GM19395 (cell line): ENCODE results near the gene KIAA0753.
A peak's percentile ranks its signal among the peaks of the same experiment; 100 is the strongest.

Experiments
- ATAC-seq: cut with Tn5 transposase; IDR thresholded peaks from one replicate; pipeline ENCODE4 v1.9.1; 2021; ENCODE audit warnings: mild to moderate bottlenecking, moderate library complexity; ENCODE audit not compliant: unreplicated experiment

Gene KIAA0753

DNA sequence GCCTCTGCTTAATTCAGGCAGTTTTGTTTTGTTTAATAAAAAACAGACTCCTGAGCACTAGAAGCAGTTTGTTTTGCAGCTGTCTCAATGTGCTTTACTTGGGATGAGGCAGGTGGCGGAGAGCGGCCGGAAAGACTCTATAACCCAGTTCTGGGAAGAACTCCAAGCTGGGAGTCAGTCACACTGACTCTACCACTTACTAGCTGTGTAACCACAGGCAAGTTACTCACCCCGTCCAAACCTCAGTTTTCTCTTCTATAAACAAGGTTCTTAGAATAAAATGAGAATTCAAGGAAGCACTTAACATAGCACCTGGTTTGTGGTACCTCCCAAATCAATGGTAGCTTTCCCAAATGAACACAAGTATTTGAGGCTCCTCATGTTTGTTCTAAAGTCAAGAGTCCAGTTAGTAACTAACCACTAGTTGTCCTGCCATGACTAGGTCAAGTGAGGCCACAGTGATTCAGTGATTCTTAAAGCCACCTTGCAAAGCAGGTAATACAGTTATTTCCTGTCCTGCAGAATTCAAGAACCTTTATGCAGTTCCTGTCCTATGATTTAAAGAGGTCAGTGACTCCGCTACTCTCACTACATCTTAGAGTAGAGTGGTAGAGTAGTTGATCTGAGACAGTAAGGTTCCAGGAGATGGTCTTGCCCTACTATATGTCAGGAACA lies 3.1 kb upstream of the KIAA0753 start:
- no peak for ATAC-seq

DNA sequence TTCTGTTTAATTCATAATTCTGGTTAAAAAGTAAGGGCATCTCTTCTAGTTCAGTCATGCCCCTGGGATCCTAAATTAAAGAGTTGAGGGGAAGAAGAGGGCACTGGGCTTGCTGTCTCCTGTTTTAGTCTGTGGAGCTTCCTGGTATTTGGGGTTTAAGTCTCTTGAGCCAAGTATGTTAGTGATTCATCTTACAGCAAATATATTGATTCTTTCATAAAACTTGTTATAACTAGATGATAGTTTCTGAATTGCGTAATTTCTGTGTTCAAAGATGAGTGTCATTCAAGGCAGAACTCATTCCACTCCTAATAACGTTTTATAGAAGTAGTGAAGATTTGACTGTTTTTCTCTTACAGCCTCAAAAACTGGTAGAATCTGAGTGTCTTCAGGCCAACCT lies 2.1 kb upstream of the KIAA0753 start:
- ATAC-seq: no peak

DNA sequence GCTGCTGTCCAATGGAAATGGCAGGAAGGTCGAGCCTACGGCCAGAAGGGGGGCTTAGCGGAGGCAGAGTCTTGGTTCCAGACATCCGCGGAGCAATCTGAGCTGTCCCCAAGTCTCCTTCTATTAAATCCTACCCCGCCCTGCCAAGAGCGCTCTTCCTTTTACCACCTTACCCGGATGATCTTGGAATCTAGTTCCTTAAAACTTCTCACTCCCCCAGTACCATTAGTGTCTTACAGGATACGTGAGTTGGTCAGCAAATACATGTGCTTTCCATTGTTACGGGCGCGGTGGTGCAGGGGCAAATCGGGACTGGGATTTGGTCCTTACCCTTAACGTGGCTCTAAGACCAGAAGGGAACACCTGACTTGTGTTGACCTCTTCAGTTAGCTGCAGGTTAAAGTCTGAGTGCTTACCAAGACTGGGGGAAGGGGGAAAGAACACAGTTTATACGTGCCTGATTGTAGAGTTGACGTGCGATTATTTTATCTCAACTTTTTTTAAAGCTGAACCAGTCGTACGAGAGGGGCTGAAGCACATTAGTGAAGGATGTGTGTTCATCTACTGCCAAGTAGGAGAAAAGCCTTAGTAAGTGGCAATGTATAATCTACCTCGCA lies 844 bp upstream of the KIAA0753 start:
- no peak for ATAC-seq

DNA sequence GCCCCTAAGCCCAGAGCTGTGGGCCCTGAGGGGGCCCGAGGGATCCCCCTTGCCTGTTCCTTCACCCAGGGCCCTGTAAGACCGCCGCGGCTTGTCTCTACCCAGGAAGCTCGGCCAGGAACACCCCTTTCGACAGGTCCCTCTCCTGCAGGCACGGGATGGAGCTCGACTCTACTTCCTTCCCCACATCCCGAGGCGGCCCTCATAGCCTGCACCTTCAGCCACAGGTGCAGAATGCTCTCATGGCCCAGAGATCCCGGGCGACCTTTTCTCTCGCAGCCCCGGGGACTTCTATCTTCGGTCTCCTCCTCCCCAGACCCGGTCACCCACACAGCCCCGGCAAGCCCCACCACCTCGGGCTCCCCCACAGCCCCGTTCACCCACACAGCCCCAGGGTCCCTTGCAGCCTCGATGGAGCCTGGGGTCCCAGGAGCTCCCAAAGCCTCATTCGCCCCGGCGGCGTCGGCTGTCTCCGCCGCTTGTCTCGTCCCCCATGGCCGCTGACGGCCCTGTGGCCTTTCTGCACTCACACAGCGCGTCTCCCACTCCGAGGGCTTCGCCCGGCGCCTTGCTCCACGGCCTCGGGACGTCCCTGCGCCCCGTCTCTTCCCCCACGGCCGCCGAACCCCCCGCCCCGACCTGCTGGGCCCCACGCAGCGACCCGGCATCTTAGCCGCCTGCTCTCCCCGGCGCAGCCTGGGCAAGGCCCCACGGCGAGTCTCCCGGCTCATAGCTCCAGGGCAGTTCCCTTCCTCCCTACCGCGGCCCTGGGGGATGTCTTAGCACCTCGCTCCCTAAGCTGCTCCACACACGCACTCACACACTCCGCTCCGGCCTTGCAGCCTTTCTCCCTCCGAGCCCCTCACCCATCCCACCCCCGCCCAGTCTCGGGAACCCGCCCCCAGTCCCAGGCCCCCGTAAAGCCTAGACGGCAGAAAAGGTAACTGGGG lies 650 bp downstream of the KIAA0753 start:
- ATAC-seq: peak; percentile 11

DNA sequence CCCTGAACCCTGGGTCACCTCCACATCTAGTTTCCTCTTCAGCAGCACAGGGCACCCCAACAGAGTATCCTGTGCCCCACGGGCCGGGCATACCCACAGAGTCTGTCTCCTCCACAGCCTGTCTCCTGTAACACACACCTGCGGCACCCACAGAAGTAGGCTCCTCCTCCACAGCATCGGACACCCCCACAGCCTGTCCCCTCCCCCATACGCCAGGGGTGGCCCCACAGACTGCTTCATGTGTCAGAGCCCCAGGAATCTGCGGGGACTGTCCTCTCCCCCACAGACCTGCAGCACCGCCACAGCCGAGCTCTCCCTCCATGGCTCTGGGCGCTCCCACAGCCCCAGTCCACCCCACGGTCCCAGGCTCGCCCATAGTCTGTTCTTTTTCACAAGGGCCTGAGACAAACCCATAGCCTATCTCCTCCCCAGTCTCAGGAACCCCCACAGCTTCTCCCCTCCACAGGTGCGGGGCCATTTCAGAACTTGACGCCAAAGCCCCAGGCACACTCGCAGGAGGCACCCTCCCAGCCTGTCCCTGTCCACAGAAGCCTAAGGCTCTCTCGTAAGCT lies 1.4 kb downstream of the KIAA0753 start:
- no peak for ATAC-seq

DNA sequence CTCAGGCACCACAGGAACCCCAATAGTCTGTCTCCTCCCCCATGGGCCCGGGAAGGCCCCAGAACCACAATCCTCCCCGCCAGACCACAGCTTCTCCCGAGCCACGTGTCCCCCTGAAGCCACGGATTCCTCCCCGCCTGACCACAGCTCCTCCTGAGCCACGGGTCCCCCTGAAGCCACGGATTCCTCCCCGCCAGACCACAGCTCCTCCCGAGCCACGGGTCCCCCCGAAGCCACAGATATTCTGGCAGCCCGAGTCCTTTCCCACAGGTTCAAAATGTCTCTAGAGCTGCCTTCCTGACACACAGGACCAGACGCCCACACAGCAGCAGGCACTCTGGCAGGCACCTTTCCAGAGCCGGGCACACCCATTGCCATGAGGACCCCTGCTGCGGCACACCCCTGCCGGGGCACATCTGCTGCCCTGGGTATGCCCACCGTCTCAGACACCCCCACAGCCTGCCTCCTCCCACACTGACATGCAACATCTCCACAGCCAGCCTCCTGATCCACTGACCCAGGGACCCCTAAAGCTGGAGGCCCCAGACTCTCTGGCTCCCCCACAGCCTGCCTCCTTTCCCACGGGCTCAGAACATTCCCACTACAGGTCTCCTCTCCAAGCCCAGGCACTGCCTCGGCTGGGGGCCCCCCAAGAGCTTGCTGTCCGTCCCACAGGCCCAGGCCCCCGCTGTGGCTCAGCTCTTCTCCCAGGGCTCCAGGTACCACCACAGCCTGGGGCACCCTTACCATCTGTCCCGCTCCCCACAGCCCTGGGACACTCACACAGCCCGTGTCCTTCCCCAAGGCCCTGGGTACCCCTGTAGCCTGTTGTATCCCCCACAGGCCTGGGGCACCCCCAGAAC lies 2.2 kb downstream of the KIAA0753 start:
- no peak for ATAC-seq

DNA sequence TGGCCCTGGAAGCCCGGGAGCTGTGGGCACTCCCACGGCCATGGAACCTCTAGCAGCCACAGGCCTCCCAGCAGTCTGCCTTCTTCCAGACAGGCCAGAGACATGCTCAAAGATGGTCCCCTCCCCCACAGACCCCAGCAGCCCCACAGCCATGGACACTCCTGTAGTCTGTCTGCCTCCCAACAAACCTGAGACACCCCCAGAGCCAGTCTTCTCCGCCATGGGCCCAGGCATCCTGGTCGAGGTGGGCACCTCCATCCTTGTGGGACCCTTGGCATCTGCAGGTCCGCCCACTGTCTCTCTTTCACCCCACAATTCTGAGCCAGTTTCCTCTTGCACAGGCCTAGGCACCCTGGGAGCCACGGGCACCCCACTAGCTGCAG lies 3.1 kb downstream of the KIAA0753 start:
- ATAC-seq: no peak

DNA sequence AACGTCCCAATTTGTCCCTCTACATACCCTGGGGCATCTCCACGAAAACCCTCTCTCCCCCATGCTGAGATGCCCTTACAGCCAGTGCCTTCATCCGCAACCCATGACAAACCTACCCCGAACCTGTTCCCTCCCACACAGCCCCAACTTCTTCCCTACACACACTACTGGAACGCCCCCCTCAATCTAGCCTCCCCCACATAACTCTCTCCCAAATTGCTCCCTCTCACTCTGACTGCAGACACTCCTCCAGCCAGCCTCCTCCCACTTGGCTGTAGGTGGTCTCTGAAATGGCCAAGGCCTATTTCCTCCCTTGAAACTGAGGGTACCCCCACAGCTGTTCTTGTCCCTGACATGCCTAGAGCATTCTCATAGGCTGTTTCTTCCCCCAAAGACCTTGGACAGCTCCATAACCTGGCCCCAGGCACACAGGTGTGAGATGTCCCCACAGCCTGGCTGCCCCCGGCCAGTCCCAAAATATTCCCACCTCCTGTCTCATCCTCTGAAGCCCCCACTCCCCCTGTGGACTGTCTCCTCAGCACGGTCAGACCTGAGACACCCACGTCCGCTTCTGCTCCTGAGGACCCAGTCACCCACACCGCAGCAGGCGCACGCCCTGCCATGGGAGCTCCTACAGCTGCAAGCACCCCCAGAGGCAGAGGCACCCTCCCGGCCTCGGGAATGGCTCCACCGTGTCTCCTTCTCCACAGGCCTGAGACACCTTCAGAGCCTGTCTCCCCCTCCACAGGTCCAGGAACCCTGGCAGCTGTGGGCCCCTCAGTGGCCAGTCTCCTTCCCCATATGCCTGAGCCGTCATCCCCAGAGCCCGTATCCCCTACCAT lies 3.7 kb downstream of the KIAA0753 start:
- ATAC-seq: no peak

DNA sequence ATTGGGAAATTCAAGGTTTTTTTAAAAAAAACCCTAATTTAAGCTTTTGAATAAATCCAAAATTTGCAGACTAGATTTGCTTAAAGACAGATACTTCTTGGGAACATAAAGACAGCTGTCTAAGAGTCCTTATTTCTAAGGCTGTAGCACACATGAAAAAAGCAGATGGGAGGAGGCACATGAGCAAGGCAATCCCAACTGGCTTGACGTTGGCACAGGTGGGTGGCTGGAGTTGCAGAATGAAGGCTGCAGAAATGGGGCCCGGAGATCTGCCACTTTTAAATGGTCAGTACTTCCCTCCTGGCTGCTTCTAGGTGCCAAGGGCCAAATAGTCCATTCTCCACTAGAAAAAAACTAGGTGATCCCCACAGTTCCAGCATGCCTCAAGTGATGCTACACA lies 4.4 kb downstream of the KIAA0753 start:
- ATAC-seq: no peak

DNA sequence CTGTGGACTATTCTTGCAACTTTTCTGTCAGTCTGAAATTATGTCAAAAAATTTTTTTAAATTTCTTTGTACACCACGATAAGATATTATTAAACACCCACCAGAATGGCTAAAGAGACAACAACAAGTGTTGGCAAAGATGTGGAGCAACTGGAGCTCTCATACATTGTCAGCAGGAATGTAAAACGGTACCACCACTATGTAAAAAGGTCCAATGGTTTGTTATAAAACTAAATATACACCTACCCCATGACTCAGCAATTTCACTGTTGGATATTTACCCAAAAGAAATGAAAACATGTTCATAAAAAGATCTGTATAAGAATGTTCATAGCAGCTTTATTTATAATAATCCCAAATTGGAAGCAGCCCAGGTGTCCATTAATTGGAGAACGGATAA lies 7.2 kb downstream of the KIAA0753 start:
- ATAC-seq: no peak

DNA sequence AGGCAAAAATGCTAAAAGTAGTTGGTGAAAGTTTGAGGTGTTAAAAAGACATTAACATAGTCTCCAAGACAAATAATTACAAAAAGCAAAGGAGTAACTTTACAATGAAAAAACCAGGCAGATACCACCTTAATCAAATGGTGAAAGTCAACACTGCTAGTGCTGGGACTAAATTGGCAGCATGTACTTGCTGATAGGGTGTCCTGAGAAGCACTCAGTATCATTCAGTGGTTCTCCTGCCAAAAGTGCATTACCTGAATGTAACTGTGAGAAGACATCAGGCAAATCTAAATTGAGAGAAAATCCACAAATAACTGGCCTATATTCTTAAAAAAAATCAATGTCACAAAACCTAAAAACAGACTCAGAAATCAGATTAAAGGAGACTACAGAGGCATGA lies 8.0 kb downstream of the KIAA0753 start:
- ATAC-seq: no peak

DNA sequence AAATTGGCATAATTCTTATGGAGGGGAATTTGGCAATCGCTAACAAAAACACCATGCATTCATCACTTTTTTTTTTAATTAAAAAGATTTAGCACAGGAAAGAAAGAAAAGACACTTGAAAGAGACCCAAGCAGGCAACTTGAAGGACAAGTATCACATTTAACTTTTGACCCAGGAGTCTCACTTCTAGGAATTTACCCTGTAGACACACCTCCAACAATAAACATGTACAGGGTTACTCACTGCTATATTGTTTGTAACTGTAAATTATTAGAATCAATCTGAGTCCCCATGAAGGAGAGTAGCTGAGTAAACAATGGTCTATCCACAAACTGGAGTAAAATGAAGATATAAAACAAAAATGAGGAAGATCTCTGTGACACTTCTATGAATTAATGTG lies 10.1 kb downstream of the KIAA0753 start:
- no peak for ATAC-seq

DNA sequence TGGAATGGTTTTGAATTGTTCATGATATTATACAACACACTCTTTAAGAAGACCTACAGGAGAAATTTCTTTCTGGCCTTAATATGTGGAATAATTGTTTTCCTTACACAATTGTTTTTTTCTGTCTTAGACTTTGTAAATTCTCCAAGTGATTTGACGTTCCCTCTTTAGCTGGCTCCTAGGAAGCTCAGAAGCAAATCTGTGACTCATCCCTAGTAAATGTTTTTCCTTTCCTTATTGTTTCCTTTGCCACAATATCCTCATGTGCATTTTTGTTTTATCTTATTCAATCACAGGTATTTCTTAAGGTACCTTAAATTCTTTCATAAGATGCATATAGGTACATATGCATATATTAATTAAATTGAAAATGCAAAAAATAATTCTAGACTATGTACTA lies 13.5 kb downstream of the KIAA0753 start:
- ATAC-seq: no peak

DNA sequence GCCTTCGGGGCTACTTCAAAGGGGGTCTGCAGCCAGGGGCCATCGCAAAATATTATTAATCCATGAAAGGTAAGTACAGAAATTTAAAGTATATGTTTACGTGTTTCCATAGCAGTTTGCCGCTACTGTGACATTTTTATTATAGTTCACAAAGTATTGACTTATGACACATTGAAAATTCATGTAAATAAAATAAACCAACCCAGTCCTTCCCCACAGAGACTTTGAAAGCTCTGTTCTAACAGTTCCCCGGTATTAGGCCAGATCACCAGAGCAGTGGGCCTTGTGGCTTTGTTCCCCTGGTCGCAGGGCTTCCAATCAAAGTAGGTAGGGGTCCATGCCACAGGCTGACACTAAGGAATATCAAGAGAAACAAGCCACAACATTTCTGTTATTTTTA lies 13.9 kb downstream of the KIAA0753 start:
- no peak for ATAC-seq

DNA sequence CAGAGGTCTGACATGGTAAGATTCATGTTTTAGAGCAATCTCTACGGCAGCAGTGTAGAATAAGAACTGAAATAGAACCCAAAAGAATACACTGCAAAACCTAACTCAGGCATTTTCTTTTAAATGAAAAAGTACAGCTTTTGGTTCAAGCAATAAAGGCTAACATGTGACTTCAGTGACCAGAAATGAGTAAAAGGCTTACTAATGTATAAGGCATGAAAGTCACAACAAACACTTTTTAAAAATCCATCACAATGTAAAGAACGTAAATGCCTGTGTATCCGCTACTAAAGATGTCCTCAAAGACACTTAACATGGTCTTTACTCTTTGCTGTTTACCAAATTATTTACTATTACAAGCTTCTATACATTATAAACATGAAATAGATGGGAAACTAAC lies 16.6 kb downstream of the KIAA0753 start:
- ATAC-seq: no peak

DNA sequence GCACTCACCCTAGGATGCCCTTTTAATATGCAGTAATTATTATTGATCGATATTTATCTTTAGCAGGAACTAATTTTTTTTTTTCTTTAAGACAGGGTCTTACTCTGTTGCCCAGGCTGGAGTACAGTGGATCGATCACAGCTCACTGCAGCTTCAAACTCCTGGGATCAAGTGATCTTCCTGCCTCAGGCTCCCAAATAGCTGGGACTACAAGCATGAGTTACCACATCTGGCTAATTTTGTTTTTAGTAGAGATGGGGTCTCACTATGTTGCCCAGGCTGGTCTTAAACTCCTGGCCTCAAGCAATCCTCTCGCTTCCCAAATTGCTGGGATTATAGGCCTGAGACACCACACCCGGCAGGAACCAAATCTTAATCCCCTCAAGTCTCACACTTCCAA lies 29.3 kb downstream of the KIAA0753 start:
- ATAC-seq: no peak

DNA sequence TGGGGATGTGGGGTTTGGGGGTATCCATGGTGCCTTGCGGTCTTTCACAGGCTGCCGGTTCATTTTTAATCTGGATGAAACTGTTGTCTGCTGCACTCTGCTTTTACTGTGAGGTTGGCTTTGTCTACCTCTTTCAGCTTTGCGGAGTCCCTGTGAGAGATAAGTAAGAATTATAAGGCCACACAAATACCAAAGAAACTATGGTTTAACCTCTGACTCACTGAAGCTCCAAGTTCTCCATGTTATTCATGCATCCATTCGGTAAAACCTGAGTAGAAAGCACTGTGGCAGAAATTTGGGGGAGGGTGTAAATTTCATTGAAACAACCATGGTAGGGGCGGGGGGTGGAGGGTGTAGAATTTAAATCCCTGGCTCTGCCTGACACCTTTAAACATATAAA lies 30.5 kb downstream of the KIAA0753 start:
- ATAC-seq: no peak

DNA sequence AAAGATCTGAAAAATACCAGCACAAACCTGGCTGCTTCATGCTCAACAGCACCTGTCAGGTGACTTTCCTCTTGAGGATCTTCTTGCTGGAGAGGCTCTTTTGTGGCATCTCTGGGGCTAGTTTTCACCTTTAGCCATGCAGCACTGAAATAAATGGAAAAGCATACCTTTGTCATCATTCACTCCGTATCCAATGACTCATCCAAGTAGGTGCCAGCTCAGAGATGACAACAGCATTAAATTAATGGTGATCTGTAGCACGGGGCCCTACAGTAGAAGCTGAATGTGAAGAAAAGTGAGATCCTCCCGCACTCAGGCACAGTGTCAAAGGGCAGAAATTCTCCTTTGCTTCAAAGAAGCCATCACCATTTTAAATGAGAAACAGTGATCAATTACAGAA lies 32.2 kb downstream of the KIAA0753 start:
- no peak for ATAC-seq

DNA sequence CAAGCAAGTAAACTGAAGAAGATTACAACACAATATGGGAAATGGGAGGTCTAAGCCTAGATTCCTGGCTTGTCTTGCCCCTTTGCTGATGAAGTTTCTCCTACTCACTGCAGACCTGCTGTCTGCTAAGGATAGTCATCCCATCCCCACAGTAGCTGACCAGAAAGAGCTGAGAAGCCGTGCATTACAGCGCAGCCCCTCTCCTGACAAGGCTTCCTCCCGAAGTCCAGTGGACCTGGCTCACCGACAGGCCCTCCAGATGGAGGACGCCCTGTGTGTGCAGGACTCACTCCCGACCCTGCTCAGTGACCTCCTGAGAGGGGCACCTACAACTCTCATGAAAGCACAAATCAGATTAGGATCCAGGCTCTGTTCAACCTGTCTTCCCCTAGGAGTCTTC lies 35.4 kb downstream of the KIAA0753 start:
- ATAC-seq: no peak
